ENCODE data around the gene MC1R.

The MC1R gene

GRCh38 chr16:89922884-89923639, 4.4 kb downstream of the MC1R start, which contains the start of gene TUBB3:
Gene TUBB3, plus strand, starts transcription at chr16:89923342. Its CDS starts 60 bp downstream, at chr16:89923402.
- Histone ChIP-seq H3K36me3 (replicated peaks in 1 of 2; ENCODE audit: control insufficient read depth in 2 of 2, insufficient read depth in 2 of 2, low read length in 2 of 2) (peaks cover 3 to 30% of the 10 kb centered on the region in 2 donors), H3K14ac (ENCODE audit: low read length) (peak within 1 kb of the TSS; percentile 78), H3K18ac (ENCODE audit: low read length) (peak within 1 kb of the TSS; percentile 99), H3K27ac (replicated peaks; ENCODE audit: low read length) (peak within 1 kb of the TSS; percentile 90), H2BK12ac (ENCODE audit: low read length) (peak within 1 kb of the TSS; percentile 52), H4K8ac (ENCODE audit: low read depth, low read length) (peak within 1 kb of the TSS; percentile 10), H3K4me1 (ENCODE audit: control insufficient read depth in 2 of 2, insufficient read depth in 1 of 2, low read depth in 1 of 2, low read length in 2 of 2) (peaks cover 19 to 25% of the 10 kb centered on the region in 2 donors), H3K4me3 (ENCODE audit: low read length in 2 of 2) (peak within 1 kb of the TSS; percentile 90 to 96), H4K91ac (ENCODE audit: low read depth, low read length, poor library complexity) (no peak within 1 kb of the TSS), H2BK5ac (ENCODE audit: low read length) (peak within 1 kb of the TSS; percentile 72), H3K23ac (ENCODE audit: low read depth, low read length, poor library complexity) (peak within 1 kb of the TSS; percentile 100), H2AK5ac (ENCODE audit: low read depth, low read length) (peak within 1 kb of the TSS; percentile 88), H3K27me3 (ENCODE audit: control insufficient read depth in 3 of 3, insufficient read depth in 3 of 3, low read depth in 1 of 3, low read length in 3 of 3) (no peaks in the 10 kb centered on the region), H3K9ac (ENCODE audit: low read depth, low read length, poor library complexity) (peak within 1 kb of the TSS; percentile 91), H2BK15ac (ENCODE audit: low read length) (peak within 1 kb of the TSS; percentile 100), H3K79me1 (ENCODE audit: low read depth, low read length) (peaks cover 15% of the 10 kb centered on the region), H3K9me3 (replicated peaks in 1 of 2; ENCODE audit: control insufficient read depth in 2 of 2, insufficient read depth in 1 of 2, low read depth in 1 of 2, low read length in 2 of 2) (peaks cover 0 to 2% of the 10 kb centered on the region in 2 donors), H2BK120ac (ENCODE audit: low read depth, low read length) (peak within 1 kb of the TSS; percentile 98), H2AFZ (ENCODE audit: low read length) (peak within 1 kb of the TSS; percentile 84), H3K4me2 (ENCODE audit: insufficient read depth, low read length, poor library complexity, severe bottlenecking) (peak within 1 kb of the TSS; percentile 99), H3K4ac (ENCODE audit: low read length) (peak within 1 kb of the TSS; percentile 43)
- DNase-seq (ENCODE audit: low spot score), result peak; percentile 89
- no CpG with 5 or more reads among the region's 88 CpGs for WGBS, 2 donors (ENCODE audit: extremely low coverage in 2 of 2, insufficient read length in 2 of 2, insufficient replicate concordance in 1 of 2)

GRCh38 chr16:89923640-89924296, 5.1 kb downstream of the MC1R start:
- H3K23ac ChIP-seq (ENCODE audit: low read depth, low read length, poor library complexity), result peak overlapping the region; percentile 100
- H3K79me1 ChIP-seq (ENCODE audit: low read depth, low read length), result peaks cover 15% of the 10 kb centered on the region
- H2BK120ac ChIP-seq (ENCODE audit: low read depth, low read length), result no peak overlapping the region
- H3K36me3 ChIP-seq (replicated peaks in 1 of 2; ENCODE audit: control insufficient read depth in 2 of 2, insufficient read depth in 2 of 2, low read length in 2 of 2), result peaks cover 3 to 36% of the 10 kb centered on the region in 2 donors
- peaks cover 19 to 20% of the 10 kb centered on the region in 2 donors for H3K4me1 ChIP-seq (ENCODE audit: control insufficient read depth in 2 of 2, insufficient read depth in 1 of 2, low read depth in 1 of 2, low read length in 2 of 2)
- H3K9me3 ChIP-seq (replicated peaks in 1 of 2; ENCODE audit: control insufficient read depth in 2 of 2, insufficient read depth in 1 of 2, low read depth in 1 of 2, low read length in 2 of 2), result peaks cover 0 to 2% of the 10 kb centered on the region in 2 donors
- H3K27ac ChIP-seq (replicated peaks; ENCODE audit: low read length), result peak overlapping the region; percentile 69
- H3K4me3 ChIP-seq (ENCODE audit: low read length in 2 of 2), result peak overlapping the region; percentile 90 to 96
- H3K9ac ChIP-seq (ENCODE audit: low read depth, low read length, poor library complexity), result peak overlapping the region; percentile 91
- peak overlapping the region; percentile 92 for H3K18ac ChIP-seq (ENCODE audit: low read length)
- no peaks in the 10 kb centered on the region for H3K27me3 ChIP-seq (ENCODE audit: control insufficient read depth in 3 of 3, insufficient read depth in 3 of 3, low read depth in 1 of 3, low read length in 3 of 3)
- H2BK12ac ChIP-seq (ENCODE audit: low read length), result peak overlapping the region; percentile 52
- H2BK5ac ChIP-seq (ENCODE audit: low read length), result peak overlapping the region; percentile 72
- H2AK5ac ChIP-seq (ENCODE audit: low read depth, low read length), result peak overlapping the region; percentile 88
- H3K4me2 ChIP-seq (ENCODE audit: insufficient read depth, low read length, poor library complexity, severe bottlenecking), result peak overlapping the region; percentile 90
- H4K91ac ChIP-seq (ENCODE audit: low read depth, low read length, poor library complexity), result no peak overlapping the region
- H3K14ac ChIP-seq (ENCODE audit: low read length), result peak overlapping the region; percentile 66
- peak overlapping the region; percentile 35 for H2AFZ ChIP-seq (ENCODE audit: low read length)
- no peak overlapping the region for H3K4ac ChIP-seq (ENCODE audit: low read length)
- no CpG with 5 or more reads among the region's 41 CpGs for WGBS, 2 donors (ENCODE audit: extremely low coverage in 2 of 2, insufficient read length in 2 of 2, insufficient replicate concordance in 1 of 2)
- H4K8ac ChIP-seq (ENCODE audit: low read depth, low read length), result peak overlapping the region; percentile 10
- H2BK15ac ChIP-seq (ENCODE audit: low read length), result peak overlapping the region; percentile 72
- DNase-seq (ENCODE audit: low spot score), result peak; percentile 59

- no peak overlapping the region for H2AFZ ChIP-seq (ENCODE audit: low read length)
- no peak overlapping the region for H4K91ac ChIP-seq (ENCODE audit: low read depth, low read length, poor library complexity)
- peak; percentile 94 for DNase-seq (ENCODE audit: low spot score)
- H3K23ac ChIP-seq (ENCODE audit: low read depth, low read length, poor library complexity), result peak overlapping the region; percentile 16
- peaks cover 6 to 42% of the 10 kb centered on the region in 2 donors for H3K36me3 ChIP-seq (replicated peaks in 1 of 2; ENCODE audit: control insufficient read depth in 2 of 2, insufficient read depth in 2 of 2, low read length in 2 of 2)
- H4K8ac ChIP-seq (ENCODE audit: low read depth, low read length), result no peak overlapping the region
- H3K18ac ChIP-seq (ENCODE audit: low read length), result peak overlapping the region; percentile 92
- peaks cover 14% of the 10 kb centered on the region for H3K79me1 ChIP-seq (ENCODE audit: low read depth, low read length)
- H2BK15ac ChIP-seq (ENCODE audit: low read length), result no peak overlapping the region
- peaks cover 18 to 19% of the 10 kb centered on the region in 2 donors for H3K4me1 ChIP-seq (ENCODE audit: control insufficient read depth in 2 of 2, insufficient read depth in 1 of 2, low read depth in 1 of 2, low read length in 2 of 2)
- H2BK5ac ChIP-seq (ENCODE audit: low read length), result peak overlapping the region; percentile 72
- H3K27ac ChIP-seq (replicated peaks; ENCODE audit: low read length), result peak overlapping the region; percentile 69
- peak overlapping the region; percentile 3 for H3K9ac ChIP-seq (ENCODE audit: low read depth, low read length, poor library complexity)
- H3K27me3 ChIP-seq (ENCODE audit: control insufficient read depth in 3 of 3, insufficient read depth in 3 of 3, low read depth in 1 of 3, low read length in 3 of 3), result no peaks in the 10 kb centered on the region
- peak overlapping the region; percentile 90 for H3K4me2 ChIP-seq (ENCODE audit: insufficient read depth, low read length, poor library complexity, severe bottlenecking)
- no peak overlapping the region for H2BK120ac ChIP-seq (ENCODE audit: low read depth, low read length)
- no peak overlapping the region for H2BK12ac ChIP-seq (ENCODE audit: low read length)
- peaks cover 0 to 2% of the 10 kb centered on the region in 2 donors for H3K9me3 ChIP-seq (replicated peaks in 1 of 2; ENCODE audit: control insufficient read depth in 2 of 2, insufficient read depth in 1 of 2, low read depth in 1 of 2, low read length in 2 of 2)
- H2AK5ac ChIP-seq (ENCODE audit: low read depth, low read length), result peak overlapping the region; percentile 88
- no CpG with 5 or more reads among the region's 14 CpGs for WGBS, 2 donors (ENCODE audit: extremely low coverage in 2 of 2, insufficient read length in 2 of 2, insufficient replicate concordance in 1 of 2)
- peak overlapping the region; percentile 90 to 96 for H3K4me3 ChIP-seq (ENCODE audit: low read length in 2 of 2)
- no peak overlapping the region for H3K4ac ChIP-seq (ENCODE audit: low read length)
- no peak overlapping the region for H3K14ac ChIP-seq (ENCODE audit: low read length)
Observed at GRCh38 chr16:89924297-89924924, 5.7 kb downstream of the MC1R start.

All from neuronal stem cell (in vitro differentiated cells).